ENCODE results near the gene TRIP10. TPM values are rescaled to one million over a fixed set of nuclear protein-coding genes. Genes with fewer than 3 reads are reported as not detected.
A peak's percentile ranks its signal among the peaks of the same experiment; 100 is the strongest.

TRIP10 gene
- total and polyA plus RNA-seq, 2 of the 13 experiments (the other 11 are each of a cell fraction or from before 2014, with no cell fraction given): 32.5 to 33.2 TPM

DNA sequence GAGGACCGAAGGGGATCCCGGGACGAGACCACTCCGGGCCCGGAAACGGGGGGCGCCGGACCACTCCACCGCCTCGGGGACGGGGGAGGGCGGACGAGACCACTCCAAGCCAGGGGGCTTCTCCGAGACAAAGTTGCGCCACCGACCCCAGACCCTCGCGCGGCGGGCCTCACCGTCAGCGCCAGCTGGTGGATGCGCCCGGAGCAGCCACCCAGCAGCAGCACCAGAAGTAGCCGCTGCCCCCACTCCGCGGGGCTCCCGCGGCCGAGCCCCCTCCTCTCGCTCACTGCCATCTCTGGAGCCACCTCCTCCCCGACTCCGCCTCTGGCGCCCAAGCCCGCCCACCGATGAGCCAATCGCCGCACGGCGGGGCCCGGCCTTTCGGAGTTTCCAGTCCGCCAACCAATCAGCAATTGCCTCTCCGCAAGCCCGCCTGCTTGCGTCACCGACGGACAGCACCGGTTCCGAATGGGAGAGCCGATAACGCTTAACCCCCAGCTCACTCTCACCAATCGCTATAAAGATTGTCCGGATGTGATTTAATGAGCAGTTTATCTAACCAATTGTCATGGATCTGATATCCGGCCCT, 2.1 kb upstream of the TRIP10 start, which contains the start of gene GPR108 (continued):
- TF ChIP-seq BORCS8-MEF2B (CRISPR knock-in tag; IDR thresholded peaks at IDR 0.05) (0 out of 2 replicates have a peak, but pooled peaks have one; percentile 27), PHF8 (CRISPR knock-in tag; IDR thresholded peaks at IDR 0.05) (peak; percentile 56), ELF4 (CRISPR knock-in tag; IDR thresholded peaks at IDR 0.05; ENCODE audit: borderline replicate concordance) (no peak), KAT7 (CRISPR knock-in tag; IDR thresholded peaks at IDR 0.05; ENCODE audit: borderline replicate concordance) (no peak)
- TF ChIP-seq, protein P1, sequence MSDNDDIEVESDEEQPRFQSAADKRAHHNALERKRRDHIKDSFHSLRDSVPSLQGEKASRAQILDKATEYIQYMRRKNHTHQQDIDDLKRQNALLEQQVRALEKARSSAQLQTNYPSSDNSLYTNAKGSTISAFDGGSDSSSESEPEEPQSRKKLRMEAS (IDR thresholded peaks at IDR 0.05): peak; percentile 68; the same call in 1 of the 2 replicates
- TF ChIP-seq, protein P2, sequence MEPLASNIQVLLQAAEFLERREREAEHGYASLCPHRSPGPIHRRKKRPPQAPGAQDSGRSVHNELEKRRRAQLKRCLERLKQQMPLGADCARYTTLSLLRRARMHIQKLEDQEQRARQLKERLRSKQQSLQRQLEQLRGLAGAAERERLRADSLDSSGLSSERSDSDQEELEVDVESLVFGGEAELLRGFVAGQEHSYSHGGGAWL (CRISPR knock-in tag; IDR thresholded peaks at IDR 0.05): 0 out of 2 replicates have a peak, but pooled peaks have one; percentile 52
- TF ChIP-seq, protein P3, sequence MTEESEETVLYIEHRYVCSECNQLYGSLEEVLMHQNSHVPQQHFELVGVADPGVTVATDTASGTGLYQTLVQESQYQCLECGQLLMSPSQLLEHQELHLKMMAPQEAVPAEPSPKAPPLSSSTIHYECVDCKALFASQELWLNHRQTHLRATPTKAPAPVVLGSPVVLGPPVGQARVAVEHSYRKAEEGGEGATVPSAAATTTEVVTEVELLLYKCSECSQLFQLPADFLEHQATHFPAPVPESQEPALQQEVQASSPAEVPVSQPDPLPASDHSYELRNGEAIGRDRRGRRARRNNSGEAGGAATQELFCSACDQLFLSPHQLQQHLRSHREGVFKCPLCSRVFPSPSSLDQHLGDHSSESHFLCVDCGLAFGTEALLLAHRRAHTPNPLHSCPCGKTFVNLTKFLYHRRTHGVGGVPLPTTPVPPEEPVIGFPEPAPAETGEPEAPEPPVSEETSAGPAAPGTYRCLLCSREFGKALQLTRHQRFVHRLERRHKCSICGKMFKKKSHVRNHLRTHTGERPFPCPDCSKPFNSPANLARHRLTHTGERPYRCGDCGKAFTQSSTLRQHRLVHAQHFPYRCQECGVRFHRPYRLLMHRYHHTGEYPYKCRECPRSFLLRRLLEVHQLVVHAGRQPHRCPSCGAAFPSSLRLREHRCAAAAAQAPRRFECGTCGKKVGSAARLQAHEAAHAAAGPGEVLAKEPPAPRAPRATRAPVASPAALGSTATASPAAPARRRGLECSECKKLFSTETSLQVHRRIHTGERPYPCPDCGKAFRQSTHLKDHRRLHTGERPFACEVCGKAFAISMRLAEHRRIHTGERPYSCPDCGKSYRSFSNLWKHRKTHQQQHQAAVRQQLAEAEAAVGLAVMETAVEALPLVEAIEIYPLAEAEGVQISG (CRISPR knock-in tag; IDR thresholded peaks at IDR 0.05): 0 out of 2 replicates have a peak, but pooled peaks have one; percentile 22

Measured in HepG2 (cell line).